Activated naive CD4-positive, alpha-beta T cell treated with anti-CD3 and anti-CD28 coated beads, Interleukin-2, amount 10 ng/mL, durations not matched to agents 5 hours and 36 hours (primary cell): ENCODE measurements around the gene FBXO45. TPM values are rescaled to one million over a fixed set of nuclear protein-coding genes. Genes with fewer than 3 reads are reported as not detected.

ENCODE experiments used
- total RNA-seq, 2 experiments: library from RNA; stranded (reverse); gene quantifications; one replicate each; pipeline ENCODE4 v1.2.3, GENCODE V29; 2021

The FBXO45 gene, protein sequence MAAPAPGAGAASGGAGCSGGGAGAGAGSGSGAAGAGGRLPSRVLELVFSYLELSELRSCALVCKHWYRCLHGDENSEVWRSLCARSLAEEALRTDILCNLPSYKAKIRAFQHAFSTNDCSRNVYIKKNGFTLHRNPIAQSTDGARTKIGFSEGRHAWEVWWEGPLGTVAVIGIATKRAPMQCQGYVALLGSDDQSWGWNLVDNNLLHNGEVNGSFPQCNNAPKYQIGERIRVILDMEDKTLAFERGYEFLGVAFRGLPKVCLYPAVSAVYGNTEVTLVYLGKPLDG
- total RNA-seq = 10 to 100 TPM; 12.3 to 13.0 TPM

DNA sequence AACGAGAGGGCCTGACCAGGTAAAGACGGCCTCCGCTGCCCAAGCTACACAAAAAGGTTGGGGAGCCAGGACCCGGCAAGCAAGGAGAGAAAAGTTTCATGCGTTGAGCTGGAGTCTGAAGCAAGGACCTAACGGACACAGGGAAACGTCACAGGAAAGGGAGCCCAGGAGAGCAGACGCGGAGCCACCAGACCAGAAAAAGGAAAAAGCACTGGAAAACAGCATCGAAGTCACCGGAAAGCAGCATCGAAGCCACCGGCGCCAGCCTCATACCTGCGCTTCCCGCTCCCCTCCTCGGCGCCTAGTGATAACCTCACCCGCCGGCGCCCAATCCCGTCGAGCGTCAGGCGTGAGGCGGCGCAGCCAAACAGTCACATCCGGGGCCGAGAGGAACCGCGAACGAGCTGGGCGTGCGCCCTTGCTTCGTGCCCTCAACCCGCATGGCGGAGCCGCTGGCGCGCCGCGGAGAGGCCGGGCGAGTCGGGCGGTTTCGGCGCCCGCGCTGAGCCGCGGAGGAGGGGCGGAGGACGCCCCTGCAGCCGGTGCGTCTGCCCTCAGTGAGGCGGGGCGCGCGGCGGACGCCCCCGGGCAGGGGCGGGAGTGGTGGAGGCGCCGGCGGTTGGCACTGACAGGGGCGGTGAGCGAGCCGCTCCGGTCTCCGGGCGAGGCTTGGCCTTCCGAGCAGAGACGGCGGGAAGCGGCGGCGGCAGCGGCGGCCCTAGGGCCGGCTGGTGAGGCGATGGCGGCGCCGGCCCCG is at the start of gene FBXO45, which contains the start of gene WDR53:
FBXO45 (plus strand) TSS at position 415 of the 757 bp plus-strand sequence; CDS start at position 740, 325 bp downstream.
WDR53 (minus strand) TSS at position 309 of the 757 bp plus-strand sequence. CDS start 7,079 bp downstream, outside the sequence.

Other genes with a start within 250 kb of the FBXO45 start
- not detected for gene TM4SF19, start 230.3 kb upstream of the FBXO45 start, total RNA-seq
- 10 to 100 TPM; 44.6 to 54.9 TPM for gene UBXN7, start 136.2 kb upstream of the FBXO45 start, total RNA-seq
- gene RNF168, start 64.9 kb upstream of the FBXO45 start, total RNA-seq = 10 to 100 TPM; 35.4 to 39.0 TPM
- not detected for gene SMCO1, start 53.3 kb upstream of the FBXO45 start, total RNA-seq
- gene WDR53, start 106 bp upstream of the FBXO45 start, total RNA-seq = 10 to 100 TPM; 17.3 to 20.8 TPM
- gene NRROS, start 71.0 kb downstream of the FBXO45 start, total RNA-seq = 10 to 100 TPM; 25.9 to 31.8 TPM
- gene CEP19, start 143.6 kb downstream of the FBXO45 start, total RNA-seq = 1 to 10 TPM; 5.2 to 6.7 TPM
- gene PIGX, start 143.7 kb downstream of the FBXO45 start, total RNA-seq = 10 to 100 TPM; 32.3 to 35.9 TPM
- 10 to 100 TPM; 93.8 to 96.8 TPM for gene PAK2, start 171.2 kb downstream of the FBXO45 start, total RNA-seq